KBM-7 (cell line): Measurements from ENCODE around the gene SH3PXD2B.
"Not testable (repeated sequence)": the region's sequence is repeated elsewhere in the genome, so short reads cannot be mapped to it uniquely, and the experiment has no call there.

ENCODE experiments used
- DNase-seq: peaks from one replicate; pipeline ENCODE4 v3.0.0-alpha.2; 2015
- in situ Hi-C: fragments of 300-500 bp; cut with MboI; formaldehyde crosslinking; loops from 2 replicates; pipeline ENCODE4 v1.14.3; 2020; ENCODE audit warnings: low sequenced_read_pairs, low pct_unique_long_range_greater_than_20kb, mixed read lengths

SH3PXD2B gene

DNA sequence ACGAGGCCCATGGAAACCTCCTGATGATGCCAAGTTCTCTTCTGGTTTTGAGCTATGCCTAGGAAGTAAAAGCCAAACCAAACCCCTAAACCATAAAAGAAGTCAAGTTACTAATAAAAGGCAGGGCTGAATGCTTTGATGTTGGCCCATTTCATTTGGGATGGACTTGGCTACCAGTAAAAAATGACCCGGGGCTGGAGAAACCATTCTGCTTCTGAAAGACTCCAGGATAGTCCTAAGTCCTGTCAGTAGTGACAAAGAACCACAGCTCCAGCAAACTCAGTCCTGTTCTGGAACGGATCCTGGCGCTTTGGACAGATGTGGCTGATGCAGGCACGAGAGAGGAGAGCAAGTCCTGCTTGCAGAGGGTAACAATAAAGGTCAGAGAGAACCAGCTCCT lies 68.6 kb downstream of the SH3PXD2B start:
- no peak for DNase-seq
- in situ Hi-C loops = no loop called here

DNA sequence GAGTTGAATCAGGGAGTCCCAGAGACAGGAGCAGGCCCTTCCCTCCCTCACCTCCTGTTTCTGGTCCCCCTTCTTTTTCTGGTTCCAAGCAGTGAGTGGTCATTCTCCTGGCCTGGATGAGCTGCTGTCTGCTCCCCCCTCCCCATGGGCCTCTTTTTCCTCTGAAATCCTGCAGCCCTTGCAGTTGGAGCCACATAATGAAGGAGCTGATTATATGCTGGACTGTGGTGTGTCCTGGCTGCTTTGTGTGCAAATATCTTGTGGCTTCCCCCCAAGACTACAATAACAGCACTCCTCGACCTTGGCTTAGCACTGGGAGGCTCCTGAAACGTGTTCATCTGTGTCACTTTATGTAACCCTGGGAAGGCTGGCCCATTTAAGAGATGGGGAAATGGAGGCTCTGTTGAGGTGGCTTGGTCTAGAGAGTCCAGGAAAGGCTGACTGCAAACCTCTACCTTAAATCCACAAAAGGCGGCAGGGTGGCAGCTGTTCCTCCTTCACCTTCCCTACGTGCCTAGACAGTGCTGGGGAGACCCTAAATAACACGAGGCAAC lies 69.2 kb downstream of the SH3PXD2B start:
- no peak for DNase-seq
- in situ Hi-C loops = no loop called here

DNA sequence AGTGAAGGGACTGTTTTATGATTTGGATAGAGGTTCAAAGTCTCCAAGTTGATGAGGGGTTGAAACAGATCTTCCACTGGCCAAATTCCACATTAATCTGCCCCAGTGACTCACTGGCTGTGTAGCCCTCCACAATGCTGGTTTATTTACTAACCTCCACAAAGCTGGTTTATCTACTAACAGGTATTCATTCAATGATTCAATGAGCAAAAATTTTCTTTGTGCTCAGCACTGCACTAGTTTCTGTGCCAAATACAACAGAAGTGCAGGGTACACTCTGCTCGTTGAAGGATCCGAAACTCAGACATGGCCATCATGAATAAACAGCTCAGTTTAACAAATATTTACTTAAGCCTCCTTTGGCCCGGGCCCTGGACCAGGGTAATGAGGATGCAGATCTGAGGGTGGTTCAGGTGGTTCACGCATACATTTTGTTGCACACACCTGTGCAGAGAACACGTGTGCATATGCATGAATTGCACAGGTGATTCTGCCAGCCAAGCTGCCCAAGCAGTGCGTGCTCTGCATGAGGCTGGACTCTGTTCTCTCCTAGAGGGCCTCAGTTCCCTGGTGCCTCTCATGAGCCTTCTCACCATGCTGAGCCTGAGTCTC lies 71.0 kb downstream of the SH3PXD2B start:
- in situ Hi-C loops = no loop called here
- no peak for DNase-seq

DNA sequence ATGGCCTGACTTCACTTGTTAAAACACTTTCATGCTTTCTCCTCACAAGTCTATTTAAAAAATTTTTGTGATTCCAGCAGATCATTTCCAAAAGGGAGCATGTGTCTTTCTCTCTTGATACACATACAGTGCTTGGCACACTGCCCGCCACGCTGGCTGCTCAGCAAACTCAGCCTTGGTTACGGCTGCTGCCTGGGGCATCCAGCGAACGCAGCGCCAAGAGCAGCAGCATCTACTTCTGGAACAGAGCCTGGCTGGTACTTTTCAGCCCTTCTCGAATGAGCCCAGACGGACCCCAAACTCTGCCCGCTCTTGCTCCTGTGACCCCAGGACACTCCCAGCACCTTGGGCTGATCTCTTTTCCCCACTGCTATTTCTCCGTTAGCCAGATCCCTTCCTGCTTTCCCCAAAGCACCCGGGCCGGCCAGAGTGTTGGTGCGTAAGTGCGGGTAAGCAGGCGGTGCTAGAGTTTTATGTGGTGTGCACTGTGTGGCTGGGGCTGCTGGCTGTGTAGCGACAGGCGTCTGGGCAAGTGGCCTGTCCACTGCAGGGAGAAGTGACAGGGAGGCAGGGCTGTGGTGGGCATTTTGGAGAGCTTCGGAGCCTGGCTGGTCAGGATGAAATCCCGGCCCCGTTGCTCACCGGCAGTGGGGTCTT lies 73.2 kb downstream of the SH3PXD2B start:
- in situ Hi-C loops = no loop called here
- no peak for DNase-seq

DNA sequence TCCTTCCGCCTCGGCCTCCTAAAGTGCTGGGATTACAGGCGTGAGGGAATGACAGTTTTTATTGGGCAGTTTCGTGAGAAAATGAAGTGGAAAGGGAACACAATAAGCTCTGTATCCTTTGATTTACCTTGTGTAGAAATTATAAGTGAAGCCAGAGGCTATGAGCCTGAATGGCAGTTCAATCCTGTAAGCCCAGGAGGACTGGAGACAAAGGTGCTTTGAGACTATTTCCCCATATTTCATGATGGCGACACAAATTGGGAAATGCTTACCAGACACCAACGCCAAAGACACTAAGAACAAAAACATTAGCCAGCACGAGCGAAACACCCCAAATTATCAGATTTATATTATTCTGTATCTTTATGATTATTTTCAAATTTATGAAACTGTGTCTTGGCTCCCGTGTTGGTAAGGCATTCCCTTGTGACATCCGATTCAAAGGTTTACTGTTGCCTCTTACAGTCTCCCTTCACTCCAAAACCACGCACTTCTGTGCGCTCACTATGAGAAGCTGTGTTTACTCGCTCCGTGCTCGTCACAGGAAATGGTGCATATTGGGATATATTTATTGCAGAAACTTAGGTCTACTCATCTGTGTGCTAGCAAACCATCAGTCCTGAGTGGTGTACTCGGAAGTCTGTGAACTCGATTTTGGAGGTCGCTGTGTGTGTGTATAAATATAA lies 73.9 kb downstream of the SH3PXD2B start:
- no peak for DNase-seq
- in situ Hi-C loops = no loop called here

DNA sequence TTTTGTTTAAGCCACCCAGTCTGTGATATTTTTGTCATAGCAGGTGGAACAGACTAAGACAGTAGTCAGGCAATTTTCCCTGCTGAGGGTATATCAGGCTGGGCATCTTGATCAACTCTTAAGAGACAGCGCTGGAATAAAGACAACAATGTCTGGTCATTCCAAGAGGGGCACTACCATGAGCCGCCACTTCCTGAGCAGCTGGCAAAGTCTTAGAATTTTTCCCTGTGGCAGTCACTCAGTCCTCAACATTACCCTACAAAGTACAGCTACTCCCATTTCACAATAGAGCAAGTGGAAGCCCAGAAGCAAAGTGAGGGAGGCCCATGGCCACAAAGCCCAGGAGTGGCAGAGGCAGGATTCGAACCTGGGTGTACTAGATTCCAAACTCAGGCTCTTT lies 74.8 kb downstream of the SH3PXD2B start:
- in situ Hi-C loops = no loop called here
- no peak for DNase-seq

DNA sequence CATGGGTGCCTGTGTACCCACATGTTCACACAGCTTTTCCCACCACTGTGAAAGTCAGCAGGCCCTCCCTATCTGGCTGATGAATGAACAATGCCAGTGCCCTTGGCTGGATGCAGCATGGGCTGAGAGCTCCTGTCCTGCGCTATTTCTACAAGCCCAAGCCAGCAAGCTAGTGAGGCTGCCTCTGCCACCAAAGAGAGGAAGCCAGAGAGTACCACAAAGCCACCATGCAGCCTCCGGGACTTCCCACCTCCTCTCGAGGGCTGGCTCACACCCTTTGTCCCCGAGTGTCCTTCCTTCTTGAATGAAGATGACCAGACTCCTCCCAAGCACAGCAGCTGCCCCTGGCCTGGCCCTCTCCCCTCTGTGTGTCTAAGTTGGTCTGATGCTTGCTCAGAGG lies 76.5 kb downstream of the SH3PXD2B start:
- in situ Hi-C loops = no loop called here
- no peak for DNase-seq

DNA sequence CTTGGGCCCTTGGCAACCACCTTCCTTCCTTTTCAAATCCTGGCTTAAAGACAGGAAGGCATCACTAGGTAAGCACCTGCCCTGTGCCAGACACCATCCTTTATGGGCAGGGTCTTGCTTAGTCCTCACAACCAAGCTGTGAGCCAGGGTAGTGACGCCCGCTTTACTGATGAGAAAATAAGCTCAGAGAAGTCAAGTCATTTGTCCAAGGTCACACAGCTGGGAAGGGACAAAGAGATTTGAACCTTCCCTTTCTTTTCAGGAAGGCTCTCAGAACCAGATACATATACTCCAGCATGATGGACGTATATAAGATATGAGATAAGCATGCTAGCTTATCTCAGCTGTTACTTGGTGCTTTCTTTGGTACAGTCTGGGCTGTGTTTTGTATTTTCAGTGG lies 76.9 kb downstream of the SH3PXD2B start:
- DNase-seq = no peak
- in situ Hi-C loops = no loop called here

DNA sequence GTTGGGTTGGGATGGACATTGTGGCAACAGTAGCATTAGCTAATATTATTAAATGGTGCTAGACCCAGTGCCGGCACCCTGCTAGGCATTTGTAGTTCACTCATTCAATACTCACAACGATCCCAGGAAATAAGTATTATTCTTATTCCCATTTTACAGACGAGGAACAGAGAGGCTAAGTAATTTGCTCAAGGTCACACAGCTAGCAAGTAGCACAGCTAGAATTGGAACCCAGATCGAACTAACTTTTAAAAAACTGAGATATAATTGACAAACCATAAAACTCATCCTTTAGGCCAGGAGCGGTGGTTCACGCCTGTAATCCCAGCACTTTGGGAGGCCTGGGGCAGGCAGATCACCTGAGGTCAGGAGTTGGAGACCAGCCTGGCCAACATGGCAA lies 79.5 kb downstream of the SH3PXD2B start:
- in situ Hi-C loops = no loop called here
- no peak for DNase-seq

DNA sequence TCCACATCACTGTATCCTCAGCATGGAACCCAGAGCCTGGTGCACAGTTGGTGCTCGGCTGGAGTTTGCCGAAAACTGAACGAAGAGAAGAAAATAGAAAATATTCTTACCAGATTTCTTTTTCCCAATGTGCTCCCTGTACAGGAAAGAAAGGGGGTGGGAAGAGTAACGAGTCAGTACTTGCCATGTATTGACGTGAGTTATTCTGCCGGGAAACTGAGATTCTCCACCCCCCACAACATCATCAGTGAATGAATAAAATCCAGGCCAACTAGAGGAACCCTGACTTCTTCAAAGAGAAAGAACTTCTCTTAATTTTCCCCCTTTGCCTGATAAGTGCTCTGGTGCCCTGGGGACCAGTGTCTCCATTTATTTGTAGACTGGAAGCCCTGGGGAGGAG lies 80.6 kb downstream of the SH3PXD2B start:
- in situ Hi-C loops = no loop called here
- DNase-seq = no peak

DNA sequence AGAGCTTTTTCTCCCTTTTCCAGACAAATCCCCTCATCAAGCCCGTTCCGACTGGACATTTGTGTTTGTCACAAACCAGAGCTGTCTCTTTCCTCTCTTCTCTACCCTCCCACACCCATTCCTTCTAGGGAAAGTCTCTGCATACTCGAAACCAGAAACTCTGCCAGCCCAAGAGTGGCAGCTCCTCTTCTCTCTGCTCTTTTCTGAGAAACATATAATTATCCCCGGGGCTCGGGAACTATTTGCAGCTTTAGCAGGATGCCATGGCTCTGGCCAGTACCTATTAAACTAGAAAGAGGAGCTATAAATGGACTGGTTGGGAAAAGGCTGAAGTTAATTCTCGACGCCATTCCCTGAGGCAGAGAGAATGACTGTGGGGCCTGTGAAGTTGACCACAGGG lies 82.6 kb downstream of the SH3PXD2B start:
- no peak for DNase-seq
- in situ Hi-C loops = no loop called here

DNA sequence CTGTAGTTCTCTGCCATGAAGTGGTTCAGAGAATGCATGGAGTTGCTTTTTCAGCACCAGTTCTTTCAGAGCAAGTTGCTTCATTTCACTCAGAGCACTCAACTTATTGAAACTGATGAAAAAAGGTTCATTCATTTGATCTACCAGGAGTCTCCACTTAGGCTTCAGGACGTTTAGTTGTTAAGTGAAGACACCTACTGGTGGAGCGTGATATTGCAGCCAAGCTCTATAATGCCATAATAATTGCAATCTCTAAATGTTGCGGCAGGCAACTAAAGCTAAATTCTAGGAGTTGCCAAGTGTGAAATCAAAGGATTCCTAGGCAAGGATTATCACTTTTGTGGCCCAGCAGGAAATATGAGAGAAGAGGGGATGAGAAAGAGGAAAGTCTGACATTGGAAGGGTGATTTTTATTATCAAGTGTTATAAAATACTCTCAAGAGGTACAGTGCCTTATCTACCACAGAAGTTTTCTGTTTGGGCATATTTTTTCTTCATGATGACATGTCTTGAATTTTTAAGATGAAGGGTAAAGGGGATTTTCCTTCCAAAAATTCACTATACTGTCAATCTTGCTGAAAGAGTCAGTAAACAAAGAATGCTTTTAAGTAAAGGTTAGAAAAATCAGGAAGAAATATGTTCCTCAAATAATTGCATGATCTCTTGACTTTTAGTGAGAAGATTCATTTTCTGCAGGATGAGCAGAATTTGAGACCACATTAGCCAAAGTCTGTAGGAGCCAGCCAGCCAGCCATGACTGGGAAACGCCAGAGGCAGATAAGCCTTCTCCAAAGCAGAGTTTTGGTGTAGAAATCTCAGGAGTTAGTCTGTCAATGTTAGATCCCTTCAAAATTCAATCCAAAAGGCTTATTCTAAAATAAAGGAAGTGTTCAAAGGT lies 83.4 kb downstream of the SH3PXD2B start:
- in situ Hi-C loops = no loop called here
- DNase-seq = peak; percentile 51

DNA sequence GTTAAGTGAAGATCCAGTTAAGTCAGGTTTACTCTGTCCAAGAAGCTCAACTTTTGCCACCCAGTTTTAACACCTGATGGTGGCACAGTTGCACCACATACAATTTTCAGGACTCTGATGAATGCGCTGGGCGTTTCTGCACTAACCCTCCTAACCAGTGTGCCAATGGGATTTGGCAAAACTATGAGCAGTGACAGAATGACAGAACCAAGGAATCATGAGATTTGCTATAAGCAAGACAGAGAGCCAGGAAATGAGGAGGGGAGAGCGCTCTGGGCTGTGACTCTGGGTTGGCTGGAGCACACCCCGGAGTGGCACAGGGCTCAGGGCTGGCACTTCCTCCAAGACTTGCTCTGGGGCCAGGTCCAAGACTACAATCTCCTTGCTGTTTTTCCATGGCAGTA lies 84.1 kb downstream of the SH3PXD2B start:
- in situ Hi-C loops = no loop called here
- DNase-seq = no peak

DNA sequence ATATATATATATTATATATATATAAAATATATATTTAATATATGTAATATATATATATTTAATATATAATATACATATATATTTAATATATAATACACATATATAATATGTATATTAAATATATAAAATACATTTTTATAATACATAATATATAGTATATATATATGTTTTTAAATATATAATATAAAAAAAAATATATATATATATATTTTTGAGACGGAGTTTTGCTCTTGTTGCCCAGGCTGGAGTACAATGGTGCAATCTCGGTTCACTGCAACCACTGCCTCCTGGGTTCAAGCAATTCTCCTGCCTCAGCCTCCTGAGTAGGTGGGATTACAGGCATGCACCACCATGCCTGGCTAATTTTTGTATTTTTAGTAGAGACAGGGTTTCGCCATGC lies 85.6 kb downstream of the SH3PXD2B start:
- in situ Hi-C loops, DNase-seq: not testable (repeated sequence)

DNA sequence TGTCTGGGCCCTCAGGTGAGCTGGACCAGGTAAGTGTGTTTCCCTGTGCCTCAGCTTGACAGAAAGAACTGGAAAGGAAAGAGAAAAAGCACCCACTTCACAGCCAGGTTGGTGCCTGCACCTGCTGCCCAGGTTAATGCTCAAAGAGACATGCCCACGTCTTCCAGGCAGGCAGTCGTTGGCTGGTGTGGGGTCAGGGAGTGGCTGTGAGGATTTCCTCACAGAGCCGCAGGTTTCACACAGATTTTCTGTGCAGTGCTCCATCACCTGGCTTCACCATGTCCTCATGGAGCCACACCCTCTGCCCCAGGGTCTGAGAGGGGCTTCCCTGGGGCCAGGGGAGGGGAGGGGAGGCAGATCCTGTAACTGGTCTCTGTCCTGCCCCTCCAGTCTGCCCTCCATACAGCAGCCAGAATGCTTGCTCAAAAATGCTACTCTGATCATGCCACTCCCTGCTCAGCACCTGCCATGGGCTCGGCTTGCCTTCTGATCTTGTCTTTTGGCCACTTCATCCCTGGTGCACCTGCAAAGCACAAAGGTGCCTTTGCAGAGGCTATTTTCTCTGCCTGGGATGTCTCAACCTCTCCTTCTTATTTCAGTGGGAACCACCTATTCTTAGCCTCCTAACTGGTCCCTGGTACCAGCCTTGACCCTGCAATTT lies 88.2 kb downstream of the SH3PXD2B start:
- in situ Hi-C loops = no loop called here
- DNase-seq = no peak

DNA sequence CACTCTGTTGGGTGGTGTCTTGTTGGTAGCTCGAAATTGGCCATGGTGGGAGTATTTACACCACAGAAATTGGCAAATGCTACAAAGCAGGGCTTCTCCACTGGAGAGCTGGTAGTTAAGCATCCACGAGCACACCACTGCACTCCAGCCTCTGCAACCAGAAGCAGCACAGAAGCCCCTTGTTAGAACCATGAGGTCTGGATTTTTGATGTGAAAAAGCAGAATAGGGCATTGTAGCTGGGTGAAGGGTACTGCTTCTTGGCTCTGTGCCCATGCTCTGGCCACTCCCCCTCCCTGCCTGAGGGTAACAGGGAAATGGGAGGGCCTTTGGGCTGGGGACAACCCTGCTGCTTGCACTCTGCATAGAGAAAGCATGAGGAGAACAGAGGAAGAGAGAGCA lies 89.6 kb downstream of the SH3PXD2B start:
- in situ Hi-C loops = no loop called here
- peak; percentile 27 for DNase-seq

DNA sequence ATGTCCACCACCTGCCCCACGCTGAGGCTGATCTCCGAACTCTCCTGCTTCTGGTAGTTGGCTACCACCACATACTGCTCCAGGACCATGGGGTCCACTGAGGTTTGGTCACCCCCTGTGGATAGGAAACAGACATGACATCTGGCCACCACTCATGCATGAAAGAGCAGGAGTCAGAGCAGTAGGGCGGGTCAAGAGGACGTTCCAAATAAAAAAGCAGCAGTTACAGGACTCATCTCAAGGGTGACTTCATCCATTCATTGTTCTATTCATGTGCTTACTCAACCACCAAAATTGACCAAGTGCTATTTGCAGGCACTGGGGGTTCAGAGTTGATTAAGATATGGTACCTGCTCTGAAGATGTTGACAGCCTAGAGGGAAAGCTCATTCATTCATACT lies 91.6 kb downstream of the SH3PXD2B start:
- in situ Hi-C loops = no loop called here
- DNase-seq = no peak

DNA sequence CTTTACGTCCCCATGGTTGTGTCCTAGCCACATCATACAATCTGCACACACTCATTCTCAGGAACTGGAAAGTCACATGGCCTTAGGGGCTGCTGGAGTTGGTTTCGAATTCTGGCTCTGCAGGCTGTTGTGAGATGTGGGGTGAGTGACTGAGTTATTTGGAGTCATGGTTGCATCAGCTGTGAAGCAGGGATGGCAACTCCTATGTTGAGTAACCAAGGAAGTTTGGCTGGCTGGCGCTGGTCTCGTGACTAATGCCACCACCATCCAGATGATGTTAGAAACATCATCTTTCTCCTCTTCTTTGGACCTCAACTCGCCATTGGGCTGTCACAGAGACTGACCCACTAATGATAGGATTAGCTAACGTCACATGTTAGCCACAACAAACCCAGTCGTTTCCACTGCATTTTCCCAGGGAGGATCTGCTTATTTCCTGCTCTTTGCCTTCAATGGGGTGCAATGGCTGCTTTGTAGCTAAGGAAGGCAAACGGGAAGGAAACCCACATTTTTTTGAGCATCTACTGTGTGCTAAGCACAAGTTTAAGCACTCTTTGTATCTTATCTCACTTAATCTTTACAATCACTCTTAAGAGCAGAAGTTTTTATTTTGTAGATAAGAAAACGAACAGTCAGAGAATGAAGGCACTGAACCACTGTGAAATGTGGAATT lies 92.6 kb downstream of the SH3PXD2B start:
- in situ Hi-C loops = no loop called here
- DNase-seq = no peak

DNA sequence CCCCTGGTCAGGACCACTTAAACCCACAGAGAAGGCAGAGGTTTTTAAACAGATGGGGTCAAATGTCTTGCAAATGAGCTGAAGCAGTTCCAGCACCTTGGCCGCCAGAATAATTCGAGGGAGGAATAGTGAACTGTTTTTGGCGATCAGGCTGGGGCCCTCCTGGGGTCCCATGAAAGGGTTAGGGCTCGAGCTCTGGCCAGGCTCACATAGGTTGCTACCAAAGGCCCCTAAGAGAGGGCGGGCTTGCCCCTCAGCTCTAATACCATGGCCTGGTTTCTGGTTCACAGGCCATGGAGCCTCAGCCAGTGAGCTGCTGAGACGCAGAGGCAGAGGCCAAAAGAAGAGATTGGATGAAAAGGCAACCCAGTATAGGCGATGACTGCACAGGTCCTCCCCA lies 96.0 kb downstream of the SH3PXD2B start:
- in situ Hi-C loops = no loop called here
- DNase-seq = no peak
